ENCODE results near the gene ADH5.
"Not testable (repeated sequence)": the region's sequence is repeated elsewhere in the genome, so short reads cannot be mapped to it uniquely, and the experiment has no call there.

The ADH5 gene

DNA sequence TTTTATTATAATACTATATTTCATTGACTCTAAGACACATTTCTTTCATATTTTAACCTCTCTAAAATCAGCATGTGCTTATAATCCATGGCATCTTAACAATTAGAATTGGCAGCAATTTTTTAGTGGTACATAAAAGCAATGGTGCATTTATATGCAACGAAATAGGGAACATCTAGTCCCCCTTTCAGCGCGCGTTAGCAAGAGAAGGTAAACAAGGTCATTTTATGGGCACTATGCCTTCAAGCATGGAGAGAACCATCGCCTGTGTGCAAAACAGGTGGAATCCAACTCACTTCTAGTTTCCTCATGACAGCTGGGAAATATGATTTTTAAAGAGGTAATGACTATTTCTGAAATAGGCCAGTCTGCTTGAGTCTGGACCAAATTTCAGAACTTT lies 6.4 kb downstream of the ADH5 start:
- DNase-seq: no peak

- not testable (repeated sequence) for DNase-seq
These were observed 7.7 kb downstream of the ADH5 start for GRCh38 chr4:99080869-99081268.

GRCh38 chr4:99079625-99080295 lies 8.8 kb downstream of the ADH5 start:
- DNase-seq: no peak

- DNase-seq: no peak
These were observed 9.5 kb downstream of the ADH5 start for GRCh38 chr4:99078931-99079624.

DNA sequence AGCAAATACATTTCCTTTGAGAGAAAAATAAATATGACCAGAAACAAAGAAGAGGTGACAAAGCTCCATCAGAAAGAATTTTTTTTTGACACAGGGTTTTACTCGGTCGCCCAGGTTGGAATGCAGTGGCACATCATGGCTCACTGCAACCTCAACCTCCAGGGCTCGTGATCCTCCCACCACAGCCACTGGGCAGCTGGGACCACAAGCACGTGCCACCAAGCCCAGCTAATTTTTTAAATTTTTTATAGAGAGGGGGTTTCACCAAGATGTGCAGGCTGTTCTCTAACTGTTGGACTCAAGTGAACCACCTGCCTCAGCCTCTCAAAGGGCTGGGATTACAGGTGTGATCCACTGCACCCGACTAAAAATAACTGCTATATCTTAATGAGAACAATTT lies 10.3 kb downstream of the ADH5 start:
- DNase-seq: no peak

- DNase-seq: no peak
These were observed 11.4 kb downstream of the ADH5 start for GRCh38 chr4:99077177-99077576.

DNA sequence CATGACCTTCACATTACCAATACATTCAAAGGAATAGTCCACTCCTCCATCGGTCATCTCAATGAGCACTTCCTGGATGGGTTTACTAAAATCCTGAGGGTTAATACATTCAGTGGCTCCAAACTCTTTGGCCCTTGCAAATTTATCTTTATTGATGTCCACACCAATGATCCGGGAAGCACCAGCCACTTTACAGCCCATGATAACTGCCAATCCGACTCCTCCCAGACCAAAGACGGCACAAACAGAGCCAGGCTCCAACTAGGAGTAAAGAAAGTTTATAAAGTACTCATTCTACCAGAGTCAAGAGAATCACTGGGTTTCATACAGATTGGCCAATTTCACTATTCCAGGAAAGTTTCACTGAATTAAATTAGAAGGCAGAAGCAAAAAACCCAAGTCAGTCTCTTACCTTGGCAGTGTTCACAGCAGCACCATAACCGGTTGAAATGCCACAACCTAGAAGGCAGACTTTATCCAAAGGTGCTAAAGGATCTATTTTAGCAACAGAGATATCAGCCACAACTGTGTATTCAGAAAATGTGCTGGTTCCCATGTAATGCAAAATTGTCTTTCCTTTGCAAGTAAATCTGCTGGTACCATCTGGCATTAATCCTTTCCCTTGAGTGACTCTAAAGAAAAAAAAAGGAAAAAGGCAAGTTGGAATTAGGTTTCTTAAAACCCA lies 12.2 kb downstream of the ADH5 start:
- DNase-seq: no peak

DNA sequence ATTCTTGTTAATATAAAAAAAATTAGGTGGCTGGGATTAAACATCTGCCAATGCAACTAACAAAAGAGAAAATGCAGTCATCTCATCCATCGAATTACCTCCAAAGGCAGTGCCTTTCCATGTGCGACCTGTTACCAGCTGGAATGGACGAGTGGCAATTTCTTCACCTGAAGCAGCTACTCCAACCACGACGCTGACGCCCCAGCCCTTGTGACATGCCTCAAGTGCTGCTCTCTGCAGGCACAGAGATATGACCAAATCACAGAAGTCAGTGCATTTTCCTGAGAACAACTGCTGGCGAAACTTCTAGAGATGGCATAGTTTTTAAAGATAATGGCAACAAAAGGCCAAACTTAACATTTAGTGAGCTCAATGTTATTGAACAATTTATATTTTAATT lies 13.8 kb downstream of the ADH5 start:
- DNase-seq: no peak

GRCh38 chr4:99071159-99071558 lies 17.4 kb downstream of the ADH5 start:
- DNase-seq: no peak

DNA sequence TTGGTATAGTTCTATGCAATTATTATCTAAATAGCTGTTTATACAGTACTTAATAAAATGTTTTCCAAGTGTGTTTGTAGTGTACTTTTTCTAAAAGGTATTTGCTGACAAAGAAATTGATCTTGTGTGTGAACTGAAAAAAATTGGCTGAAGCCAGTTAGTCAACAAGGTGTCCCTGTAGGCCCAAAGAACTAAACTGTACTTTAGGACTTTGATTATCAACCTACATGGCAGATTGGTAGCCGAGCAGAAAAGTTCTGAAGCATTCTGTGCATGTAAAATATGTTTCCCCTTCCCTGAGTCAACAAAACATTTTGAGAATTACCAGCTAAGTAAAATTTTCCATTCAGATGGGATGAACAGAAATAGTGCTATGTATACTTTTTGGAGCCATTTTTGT lies 21.0 kb downstream of the ADH5 start:
- DNase-seq: no peak

DNA sequence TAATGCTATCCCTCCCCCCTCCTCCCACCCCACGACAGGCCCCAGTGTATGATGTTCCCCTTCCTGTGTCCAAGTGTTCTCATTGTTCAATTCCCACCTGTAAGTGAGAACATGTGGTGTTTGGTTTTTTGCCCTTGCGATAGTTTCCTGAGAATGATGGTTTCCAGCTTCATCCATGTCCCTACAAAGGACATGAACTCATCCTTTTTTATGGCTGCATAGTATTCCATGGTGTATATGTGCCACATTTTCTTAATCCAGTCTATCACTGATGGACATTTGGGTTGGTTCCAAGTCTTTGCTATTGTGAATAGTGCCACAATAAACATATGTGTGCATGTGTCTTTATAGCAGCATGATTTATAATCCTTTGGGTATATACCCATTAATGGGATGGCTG lies 23.1 kb downstream of the ADH5 start:
- not testable (repeated sequence) for DNase-seq

GRCh38 chr4:99062120-99062519 lies 26.5 kb downstream of the ADH5 start:
- DNase-seq: no peak

- DNase-seq: no peak
These were observed 27.4 kb downstream of the ADH5 start for GRCh38 chr4:99061048-99061700.

- no peak for DNase-seq
These were observed 29.0 kb downstream of the ADH5 start for GRCh38 chr4:99059550-99059949.

DNA sequence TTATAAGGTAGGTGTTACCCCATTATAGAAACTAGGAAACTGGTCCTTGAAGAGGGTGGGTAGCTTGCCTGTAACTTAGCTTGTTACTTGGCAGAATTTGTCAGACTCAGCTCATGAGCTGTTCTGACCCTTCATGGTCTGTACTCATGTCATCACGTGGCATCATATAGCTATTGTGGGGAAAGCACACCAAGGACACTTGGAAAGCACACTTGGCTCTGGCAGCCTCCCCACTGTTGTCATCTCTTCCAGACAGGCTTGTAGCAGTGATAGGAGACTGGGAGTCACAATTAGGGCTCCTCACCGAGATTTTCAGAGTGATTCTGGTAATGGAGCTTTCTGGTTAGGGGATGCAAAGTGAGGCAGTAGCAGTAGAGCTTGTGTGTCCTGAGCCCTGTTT lies 30.4 kb downstream of the ADH5 start:
- no peak for DNase-seq

GRCh38 chr4:99054428-99054994 lies 34.1 kb downstream of the ADH5 start:
- DNase-seq: peak; percentile 18

- no peak for DNase-seq
These were observed 35.7 kb downstream of the ADH5 start for GRCh38 chr4:99052902-99053301.

DNA sequence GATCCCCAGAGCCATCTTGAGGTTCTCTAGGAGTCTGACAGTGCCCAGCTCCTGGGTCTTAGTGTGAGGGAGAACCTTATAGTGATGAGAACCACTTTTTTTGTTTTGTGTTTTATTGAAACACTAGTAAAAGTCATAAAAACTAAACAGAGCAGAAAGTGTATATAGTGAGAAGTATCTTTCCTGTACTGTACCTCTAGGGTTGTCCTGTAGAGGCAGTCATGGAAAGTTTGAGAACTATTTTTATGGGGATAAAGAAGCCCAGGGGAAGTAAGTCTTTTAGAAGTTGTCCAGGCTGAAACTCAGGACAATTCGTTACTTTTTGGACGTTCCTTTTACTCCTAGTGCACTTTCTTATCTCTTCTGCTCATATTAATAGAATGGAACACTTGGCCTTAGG lies 40.9 kb downstream of the ADH5 start:
- no peak for DNase-seq

DNA sequence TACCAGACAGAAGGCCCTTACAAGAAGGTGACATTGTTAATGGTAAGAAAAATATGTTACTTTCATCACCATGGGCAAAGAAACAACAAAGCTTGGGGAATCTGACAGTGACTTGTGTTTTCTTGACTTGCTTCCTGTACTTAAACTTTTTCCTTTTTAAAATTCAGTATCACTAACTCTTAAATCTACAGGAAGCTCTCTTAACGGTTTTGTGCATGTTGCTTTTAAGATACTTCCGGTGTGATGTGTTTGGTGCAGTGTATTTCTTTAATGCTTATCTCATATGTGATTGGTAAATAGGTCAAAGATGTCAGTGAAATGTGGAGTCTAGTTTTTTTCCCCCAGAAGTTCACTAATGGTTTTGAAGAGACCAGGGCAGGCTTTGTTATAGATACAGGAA lies 45.2 kb downstream of the ADH5 start:
- DNase-seq: no peak

DNA sequence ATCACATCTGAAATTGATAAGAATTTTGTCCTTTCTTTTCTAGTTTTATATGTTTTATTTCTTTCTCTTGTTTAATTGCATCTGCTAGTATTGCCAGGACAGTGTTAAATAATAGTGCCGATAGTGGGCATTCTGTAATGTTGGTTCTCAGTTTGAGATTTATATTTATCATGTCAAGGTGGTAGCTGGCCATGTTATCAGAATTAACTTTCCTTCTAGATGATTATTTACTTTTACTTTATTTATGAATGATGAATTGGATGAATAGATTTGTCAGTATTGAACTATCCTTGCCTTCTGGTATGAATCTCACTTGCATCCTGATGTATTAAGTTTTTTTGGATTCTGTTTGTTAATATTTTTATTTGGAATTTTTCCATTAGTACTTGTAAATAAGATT lies 50.4 kb downstream of the ADH5 start:
- DNase-seq: no peak

DNA sequence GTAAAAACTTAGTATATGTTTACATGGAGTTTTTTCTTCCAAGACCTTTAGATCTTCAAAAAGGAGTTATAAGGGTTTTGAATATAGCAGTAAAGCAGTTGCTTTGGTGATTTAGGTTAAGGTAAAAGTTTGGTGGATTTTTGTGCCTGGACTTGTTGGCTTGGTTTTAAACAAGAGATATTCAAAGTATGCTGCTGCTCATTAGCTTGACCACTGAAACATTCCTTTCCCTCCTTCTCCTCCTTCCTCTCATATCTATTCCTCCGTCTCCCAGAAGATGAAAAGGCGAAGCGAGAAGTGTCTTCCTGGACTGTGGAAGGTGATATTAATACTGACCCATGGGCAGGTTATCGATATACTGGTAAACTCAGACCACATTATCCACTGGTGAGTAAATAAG lies 54.6 kb downstream of the ADH5 start:
- DNase-seq: no peak

GRCh38 chr4:99029852-99030251 lies 58.7 kb downstream of the ADH5 start:
- DNase-seq: no peak

- no peak for DNase-seq
These were observed 59.4 kb downstream of the ADH5 start for GRCh38 chr4:99029018-99029735.
